Activated CD4-positive, alpha-beta T cell treated with anti-CD3 and anti-CD28 coated beads, Interleukin-2, amount 50 U/mL, for 1 hour (primary cell): ENCODE data around the gene RRAS.
A peak's percentile ranks its signal among the peaks of the same experiment; 100 is the strongest.
"Not testable (repeated sequence)": the region's sequence is repeated elsewhere in the genome, so short reads cannot be mapped to it uniquely, and the experiment has no call there.

Experiments
- DNase-seq: peaks from one replicate; pipeline ENCODE4 v3.0.0-alpha.2; 2020

Gene RRAS

GRCh38 chr19:49652551-49653465, 12.9 kb upstream of the RRAS start:
- DNase-seq, result no peak

- DNase-seq, result no peak
These were observed 12.0 kb upstream of the RRAS start for GRCh38 chr19:49651820-49652550.

- no peak for DNase-seq
These were observed 11.3 kb upstream of the RRAS start for GRCh38 chr19:49651029-49651819.

- DNase-seq, result no peak
These were observed 6.6 kb upstream of the RRAS start for GRCh38 chr19:49646586-49646985.

- no peak for DNase-seq
These were observed 6.1 kb upstream of the RRAS start for GRCh38 chr19:49645995-49646394.

GRCh38 chr19:49645592-49645991, 5.6 kb upstream of the RRAS start:
- no peak for DNase-seq

GRCh38 chr19:49643466-49643865, 3.5 kb upstream of the RRAS start:
- no peak for DNase-seq

GRCh38 chr19:49642492-49643035, 2.6 kb upstream of the RRAS start:
- no peak for DNase-seq

- DNase-seq, result peak; percentile 98
These were observed 1.9 kb upstream of the RRAS start, which contains the start of gene SCAF1 for GRCh38 chr19:49641688-49642491. Gene SCAF1, plus strand, starts transcription at chr19:49642209. Its CDS starts 2,818 bp downstream, at chr19:49645027.

GRCh38 chr19:49639401-49640112, 386 bp downstream of the RRAS start:
- DNase-seq, result no peak

- DNase-seq, result no peak
These were observed 1.9 kb downstream of the RRAS start for GRCh38 chr19:49637821-49638738.

GRCh38 chr19:49636233-49636932, 3.6 kb downstream of the RRAS start:
- DNase-seq, result no peak

GRCh38 chr19:49635530-49636232, 4.3 kb downstream of the RRAS start:
- DNase-seq, result no peak

GRCh38 chr19:49633273-49633672, 6.7 kb downstream of the RRAS start:
- DNase-seq, result not testable (repeated sequence)

- no peak for DNase-seq
These were observed 7.4 kb downstream of the RRAS start for GRCh38 chr19:49632576-49632975.

GRCh38 chr19:49631610-49632192, 8.2 kb downstream of the RRAS start:
- no peak for DNase-seq

GRCh38 chr19:49631014-49631588, 8.8 kb downstream of the RRAS start:
- no peak for DNase-seq

- no peak for DNase-seq
These were observed 10.3 kb downstream of the RRAS start for GRCh38 chr19:49629659-49630058.
